NCI-H2171 (cell line): Measurements from ENCODE around the gene ZDHHC11.
"Not testable (repeated sequence)": the region's sequence is repeated elsewhere in the genome, so short reads cannot be mapped to it uniquely, and the experiment has no call there.

Source experiments
- DNase-seq: peaks from one replicate; lab custom pipeline; 2025; lab: John Stamatoyannopoulos, UW

The ZDHHC11 gene

GRCh38 chr5:843926-844325 lies 6.9 kb downstream of the ZDHHC11 start:
- not testable (repeated sequence) for DNase-seq

- DNase-seq, result not testable (repeated sequence)
These were observed 7.4 kb downstream of the ZDHHC11 start for GRCh38 chr5:843371-843770.

DNA sequence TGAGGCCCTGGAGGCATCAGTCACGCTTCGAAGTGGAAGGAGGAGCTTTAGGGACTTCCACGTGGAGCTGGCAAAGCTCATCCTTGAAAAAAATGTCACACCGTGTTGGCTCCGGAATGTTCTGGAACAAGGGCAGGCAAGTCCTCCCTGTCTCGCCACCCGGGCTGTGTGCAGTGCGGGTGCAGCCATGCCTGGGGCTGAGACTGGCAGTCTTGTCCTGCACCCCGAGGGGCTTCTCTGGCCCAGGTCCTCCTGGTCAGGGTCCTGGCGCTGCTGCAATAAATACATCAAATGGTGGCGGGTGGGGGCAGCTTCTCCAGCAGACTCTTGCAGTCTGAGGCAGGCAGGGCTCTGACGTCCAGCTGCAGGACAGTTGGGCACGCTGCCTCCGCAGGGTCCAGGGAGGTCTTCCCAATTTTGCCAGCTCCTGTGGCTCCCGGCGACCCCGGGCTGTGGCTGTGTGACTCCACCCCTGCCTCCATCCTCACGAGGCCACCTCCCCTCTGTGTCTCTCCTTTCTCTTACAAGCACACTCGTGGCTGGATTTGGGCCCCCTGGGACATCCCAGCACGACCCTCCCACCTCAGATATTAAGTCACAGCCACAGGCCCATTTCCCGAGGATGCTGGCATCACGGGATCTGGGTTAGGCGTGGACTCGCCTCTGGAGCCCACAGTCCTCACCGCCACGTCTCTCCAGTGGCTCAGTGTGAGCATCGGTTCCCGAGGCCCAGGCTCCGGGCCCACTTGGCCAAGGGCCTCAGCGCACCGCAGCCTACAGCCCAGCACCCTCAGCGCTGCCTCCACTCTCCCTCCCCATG lies 8.2 kb downstream of the ZDHHC11 start:
- DNase-seq, result not testable (repeated sequence)

DNA sequence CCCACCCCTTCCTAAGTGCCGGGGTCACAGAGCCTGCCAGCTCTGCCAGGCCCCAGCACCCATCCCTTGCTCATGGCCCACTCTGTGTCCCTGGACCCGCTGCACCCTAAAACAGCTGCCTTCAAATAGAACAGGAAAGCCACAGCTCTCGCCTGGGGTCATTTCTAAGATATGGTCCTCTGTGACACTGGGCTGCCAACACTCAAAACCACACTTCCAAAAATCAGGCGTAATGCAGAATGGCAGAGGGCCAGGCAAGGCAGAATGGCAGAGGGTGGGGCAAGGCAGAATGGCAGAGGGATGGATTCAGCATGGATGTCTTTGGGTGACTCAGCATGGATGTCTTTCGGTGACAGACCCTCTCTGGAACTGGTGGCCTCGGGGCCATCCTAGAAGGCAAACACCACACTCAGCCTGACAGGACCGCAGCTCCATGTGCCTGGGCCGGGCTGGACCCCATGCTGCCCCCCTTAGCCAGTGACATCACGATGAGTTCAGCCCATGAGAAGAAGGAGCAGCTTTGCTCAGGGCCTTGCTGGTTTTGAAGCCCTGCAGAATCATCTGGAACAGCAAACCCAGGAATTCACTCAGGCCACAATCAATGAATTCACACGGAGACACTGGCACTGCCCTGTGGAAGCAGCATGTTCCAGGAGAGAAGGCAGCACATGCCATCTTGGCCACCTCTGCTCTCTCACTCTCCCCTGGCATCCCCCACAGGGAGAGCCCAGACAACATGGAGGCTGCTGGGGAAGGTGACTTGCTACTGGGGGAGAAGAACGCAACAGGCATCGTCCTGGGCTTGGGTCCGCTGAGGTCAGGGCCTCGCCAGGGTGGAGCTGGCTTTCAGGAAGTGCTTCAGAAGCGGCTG lies 9.0 kb downstream of the ZDHHC11 start:
- not testable (repeated sequence) for DNase-seq

- not testable (repeated sequence) for DNase-seq
These were observed 9.8 kb downstream of the ZDHHC11 start for GRCh38 chr5:840974-841435.

- not testable (repeated sequence) for DNase-seq
These were observed 10.4 kb downstream of the ZDHHC11 start for GRCh38 chr5:840118-840973.

DNA sequence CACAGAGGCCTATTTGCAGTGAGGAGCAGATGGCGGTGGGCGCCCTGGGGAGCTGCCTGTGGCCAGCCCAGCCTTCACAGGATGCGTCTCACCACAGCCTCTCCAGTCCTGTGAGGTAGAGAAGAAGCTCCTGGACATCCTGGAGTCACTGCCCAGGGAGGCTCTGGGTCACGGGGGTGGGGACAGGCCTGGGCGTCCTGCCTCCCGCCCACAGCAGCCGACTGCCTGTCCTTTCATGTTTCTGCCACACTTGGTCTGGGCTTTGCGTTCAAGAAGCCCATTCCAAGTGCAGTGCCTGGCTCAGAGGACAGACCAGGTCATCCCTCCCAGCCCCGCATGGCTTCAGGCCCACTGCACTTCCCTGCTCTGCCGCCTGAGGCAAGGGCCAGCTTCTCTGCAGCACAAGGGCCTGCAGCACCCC lies 12.3 kb downstream of the ZDHHC11 start:
- DNase-seq, result not testable (repeated sequence)

GRCh38 chr5:837621-838121 lies 13.1 kb downstream of the ZDHHC11 start:
- DNase-seq, result not testable (repeated sequence)

DNA sequence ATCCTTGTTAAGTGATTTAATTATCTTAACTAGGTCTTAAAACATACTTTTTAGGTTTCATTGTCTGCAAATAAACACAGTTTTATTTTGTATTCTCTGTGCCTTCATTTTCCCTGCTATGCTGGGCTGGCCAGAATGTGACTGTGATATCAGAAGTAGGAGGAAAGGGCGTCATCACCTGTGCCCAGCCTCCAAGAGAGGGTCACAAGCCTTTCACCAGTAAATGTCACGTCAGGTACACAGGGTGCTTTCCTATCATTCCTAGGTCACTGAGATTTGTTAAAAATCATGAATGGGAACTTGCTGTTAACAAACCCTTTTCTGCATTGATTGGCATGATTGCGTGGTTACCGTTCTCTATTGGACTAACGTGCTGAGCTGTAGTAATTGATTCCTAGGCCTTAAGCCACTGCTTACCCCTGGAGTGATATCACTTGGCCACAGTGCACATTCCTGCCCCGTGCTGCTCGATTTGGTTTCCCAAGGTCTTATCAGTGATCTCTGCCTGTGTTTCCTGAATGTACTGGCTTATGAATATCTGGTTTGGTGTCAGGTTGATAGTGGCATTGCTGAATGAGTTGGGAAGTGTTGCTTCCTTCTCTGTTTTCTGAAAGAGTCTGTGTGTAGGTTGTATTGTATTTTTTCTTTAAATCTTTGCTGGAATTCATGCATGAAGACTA lies 14.7 kb downstream of the ZDHHC11 start:
- DNase-seq, result not testable (repeated sequence)

- DNase-seq, result not testable (repeated sequence)
These were observed 16.8 kb downstream of the ZDHHC11 start for GRCh38 chr5:834013-834412.

DNA sequence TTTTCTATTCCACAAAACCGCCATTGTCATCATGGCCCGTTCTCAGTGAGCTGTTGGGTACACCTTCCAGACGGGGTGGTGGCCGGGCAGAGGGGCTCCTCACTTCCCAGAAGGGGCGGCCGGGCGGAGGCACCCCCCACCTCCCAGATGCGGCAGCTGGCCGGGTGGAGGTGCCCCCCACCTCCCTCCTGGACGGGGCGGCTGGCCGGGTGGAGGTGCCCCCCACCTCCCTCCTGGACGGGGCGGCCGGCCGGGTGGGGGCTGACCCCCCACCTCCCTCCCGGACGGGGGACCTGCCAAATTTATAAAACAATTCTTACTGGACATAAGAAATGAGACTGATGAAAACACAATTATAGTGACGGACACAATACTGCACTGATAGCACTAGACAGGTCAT lies 22.6 kb downstream of the ZDHHC11 start:
- not testable (repeated sequence) for DNase-seq

- not testable (repeated sequence) for DNase-seq
These were observed 25.2 kb downstream of the ZDHHC11 start for GRCh38 chr5:825544-825943.

DNA sequence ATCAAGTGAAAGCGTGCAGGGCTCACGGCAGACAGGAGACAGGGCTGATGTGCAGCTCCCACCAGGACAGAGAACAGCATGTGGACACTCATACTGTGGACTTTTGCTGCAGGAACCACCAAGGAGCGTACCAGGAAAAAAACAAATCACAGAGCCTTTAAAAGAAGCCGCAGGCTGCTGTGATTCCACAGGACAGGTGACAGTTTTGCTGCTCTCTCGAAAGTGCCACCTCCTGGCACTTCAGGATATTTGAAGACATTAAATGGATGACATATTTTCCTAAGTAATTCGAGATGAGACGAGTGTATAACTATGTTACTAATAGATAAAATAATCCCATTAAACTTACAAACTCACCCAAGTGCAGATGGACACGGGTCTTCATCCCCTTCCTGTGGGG lies 29.3 kb downstream of the ZDHHC11 start:
- no peak for DNase-seq

- no peak for DNase-seq
These were observed 30.5 kb downstream of the ZDHHC11 start for GRCh38 chr5:820245-820644.

GRCh38 chr5:819078-819477 lies 31.7 kb downstream of the ZDHHC11 start:
- no peak for DNase-seq

DNA sequence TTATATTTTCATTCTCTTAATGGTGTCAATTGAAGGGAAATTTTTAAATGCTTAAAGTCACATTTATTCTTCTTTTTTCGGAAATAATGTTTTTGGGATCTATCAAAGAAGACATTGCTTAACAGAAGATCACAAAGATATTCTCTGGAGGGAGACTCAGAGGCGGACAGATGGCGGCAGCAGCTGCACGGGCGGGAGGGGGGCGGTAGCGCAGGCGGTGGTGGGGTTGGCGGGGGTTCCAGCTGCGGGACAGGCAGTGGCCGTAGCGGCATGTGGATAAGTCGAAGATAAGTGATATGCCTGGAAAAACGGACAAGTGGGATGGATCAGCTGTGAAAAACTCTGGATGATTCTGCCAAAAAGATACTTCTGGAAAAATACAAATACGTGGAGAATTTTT lies 34.6 kb downstream of the ZDHHC11 start:
- peak; percentile 34 for DNase-seq

- DNase-seq, result no peak
These were observed 35.3 kb downstream of the ZDHHC11 start for GRCh38 chr5:815449-815848.

- DNase-seq, result not testable (repeated sequence)
These were observed 37.2 kb downstream of the ZDHHC11 start for GRCh38 chr5:813575-813974.

DNA sequence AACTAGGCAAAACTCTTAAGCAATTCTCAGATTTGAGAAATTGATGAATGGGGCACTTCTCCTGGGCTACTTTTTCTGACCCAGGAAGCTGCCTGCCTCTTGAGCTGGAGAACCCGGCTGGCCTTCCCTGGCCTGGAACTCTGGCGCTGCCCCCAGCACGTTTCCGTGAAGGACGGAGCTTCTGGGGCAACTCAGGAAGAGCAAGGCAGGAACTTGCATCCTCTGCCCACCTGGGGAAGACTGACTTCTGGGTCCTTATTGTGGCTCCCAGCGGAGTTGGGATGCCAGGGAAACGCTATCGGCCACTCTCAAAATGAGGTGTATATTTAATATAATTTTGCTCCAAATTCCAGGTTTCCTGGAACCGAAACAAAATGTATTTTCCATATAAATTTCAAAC lies 39.4 kb downstream of the ZDHHC11 start:
- not testable (repeated sequence) for DNase-seq

GRCh38 chr5:807719-808514 lies 42.9 kb downstream of the ZDHHC11 start:
- not testable (repeated sequence) for DNase-seq
